Neuron (in vitro differentiated cells): ENCODE results near the gene EHMT2.

Experiments
- H2AFZ ChIP-seq: one replicate; pipeline ENCODE4 v1.6.1; 2013; ENCODE audit warnings: low read depth, mild to moderate bottlenecking, inconsistent platforms, low read length, moderate library complexity
- H3K27me3 ChIP-seq: one replicate; pipeline ENCODE4 v1.6.1; 2013; ENCODE audit warnings: low read length; ENCODE audit not compliant: insufficient read depth
- H3K36me3 ChIP-seq: one replicate; pipeline ENCODE4 v1.6.1; 2013; ENCODE audit warnings: low read length; ENCODE audit not compliant: insufficient read depth
- H3K4me1 ChIP-seq: one replicate; pipeline ENCODE4 v1.6.1; 2013; ENCODE audit warnings: low read length; ENCODE audit not compliant: insufficient read depth
- H3K4me3 ChIP-seq: 2 replicates; pipeline ENCODE4 v1.5.1; 2013; ENCODE audit warnings: mild to moderate bottlenecking, low read length, moderate library complexity
- H3K9me3 ChIP-seq: one replicate; pipeline ENCODE4 v1.6.1; 2013; ENCODE audit warnings: low read length

Gene EHMT2

DNA sequence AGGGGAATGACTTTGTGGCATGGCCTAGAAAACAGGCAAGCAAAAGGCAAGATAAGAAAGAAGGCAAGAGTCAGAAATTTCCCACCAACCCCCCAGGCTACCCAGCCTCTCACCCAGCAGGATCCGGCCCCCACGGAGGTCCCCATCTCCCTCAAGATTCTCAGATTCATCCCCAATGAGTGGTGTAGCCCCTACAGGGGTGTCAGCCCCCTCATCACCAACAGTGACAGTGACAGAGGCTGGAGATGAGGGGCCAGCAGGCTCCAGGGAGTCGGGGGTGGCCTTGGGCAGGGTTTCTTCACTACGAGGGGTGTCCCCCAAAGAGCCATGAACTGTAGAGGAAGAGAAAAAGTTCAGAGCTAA, 1.0 kb downstream of the EHMT2 start:
- Histone ChIP-seq H3K27me3 (no peaks in the 10 kb centered on the region), H3K36me3 (peaks cover 51% of the 10 kb centered on the region), H3K4me1 (peaks cover 31% of the 10 kb centered on the region)

DNA sequence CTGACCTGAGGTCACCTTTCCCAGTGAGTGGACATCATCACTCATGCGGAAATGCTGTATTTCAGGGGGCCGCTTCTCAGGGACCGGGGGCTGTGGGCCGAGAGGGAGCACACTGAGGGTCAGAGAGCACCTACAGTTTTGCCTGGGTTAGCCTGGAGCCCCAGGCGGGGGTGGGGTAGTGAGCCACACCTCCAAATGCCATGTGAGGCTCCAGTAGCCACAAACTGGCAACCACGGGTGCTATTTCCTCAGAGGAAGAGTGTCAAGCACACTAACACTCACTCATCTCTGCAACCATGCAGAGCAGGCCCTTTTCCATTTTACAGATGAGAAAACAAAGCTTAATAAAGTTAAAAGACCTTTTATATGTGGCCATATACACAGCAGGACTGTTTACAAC, 4.7 kb downstream of the EHMT2 start:
- H2AFZ ChIP-seq, result no peak overlapping the region
- no peaks in the 10 kb centered on the region for H3K27me3 ChIP-seq
- peaks cover 10% of the 10 kb centered on the region for H3K4me1 ChIP-seq
- H3K36me3 ChIP-seq, result peaks cover 77% of the 10 kb centered on the region
- no peak overlapping the region for H3K4me3 ChIP-seq
- H3K9me3 ChIP-seq, result no peaks in the 10 kb centered on the region

More for the DNA sequence above, 1.0 kb downstream of the EHMT2 start:
- peak overlapping the region; percentile 95 for H3K4me3 ChIP-seq
- no peak overlapping the region for H2AFZ ChIP-seq
- H3K9me3 ChIP-seq, result no peaks in the 10 kb centered on the region

DNA sequence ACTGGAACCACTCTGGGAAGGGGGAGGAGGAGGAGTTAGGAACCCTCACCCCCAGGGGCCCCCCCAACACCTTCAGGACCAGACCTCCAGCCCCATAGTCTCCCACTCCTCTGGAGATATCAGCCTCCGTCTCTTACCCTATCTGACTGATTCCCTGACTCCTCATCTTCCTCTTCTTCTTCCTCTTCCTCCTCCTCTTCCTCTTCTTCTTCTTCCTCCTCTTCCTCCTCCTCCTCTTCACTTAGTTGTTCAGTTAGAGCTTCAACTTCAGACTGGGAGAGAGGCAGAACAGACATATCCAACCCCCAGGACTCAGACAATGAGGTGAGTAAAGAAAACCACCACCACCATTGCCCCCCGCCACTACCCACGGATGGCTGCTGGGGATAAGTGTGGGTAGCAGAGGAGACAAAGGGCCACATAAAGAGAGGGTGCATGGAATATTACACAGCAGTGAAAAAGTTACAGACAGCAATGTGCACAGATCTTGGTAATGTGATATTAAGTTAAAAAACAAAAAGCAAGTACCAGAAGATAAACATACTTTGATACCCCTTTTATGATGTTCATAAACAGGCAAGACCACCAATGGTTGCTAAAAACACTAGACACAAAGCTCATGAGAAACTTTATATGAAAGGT, 8.0 kb downstream of the EHMT2 start:
- Histone ChIP-seq H3K9me3 (no peaks in the 10 kb centered on the region), H3K4me1 (no peaks in the 10 kb centered on the region), H3K36me3 (peaks cover 88% of the 10 kb centered on the region), H3K4me3 (no peak overlapping the region), H3K27me3 (no peaks in the 10 kb centered on the region), H2AFZ (no peak overlapping the region)

DNA sequence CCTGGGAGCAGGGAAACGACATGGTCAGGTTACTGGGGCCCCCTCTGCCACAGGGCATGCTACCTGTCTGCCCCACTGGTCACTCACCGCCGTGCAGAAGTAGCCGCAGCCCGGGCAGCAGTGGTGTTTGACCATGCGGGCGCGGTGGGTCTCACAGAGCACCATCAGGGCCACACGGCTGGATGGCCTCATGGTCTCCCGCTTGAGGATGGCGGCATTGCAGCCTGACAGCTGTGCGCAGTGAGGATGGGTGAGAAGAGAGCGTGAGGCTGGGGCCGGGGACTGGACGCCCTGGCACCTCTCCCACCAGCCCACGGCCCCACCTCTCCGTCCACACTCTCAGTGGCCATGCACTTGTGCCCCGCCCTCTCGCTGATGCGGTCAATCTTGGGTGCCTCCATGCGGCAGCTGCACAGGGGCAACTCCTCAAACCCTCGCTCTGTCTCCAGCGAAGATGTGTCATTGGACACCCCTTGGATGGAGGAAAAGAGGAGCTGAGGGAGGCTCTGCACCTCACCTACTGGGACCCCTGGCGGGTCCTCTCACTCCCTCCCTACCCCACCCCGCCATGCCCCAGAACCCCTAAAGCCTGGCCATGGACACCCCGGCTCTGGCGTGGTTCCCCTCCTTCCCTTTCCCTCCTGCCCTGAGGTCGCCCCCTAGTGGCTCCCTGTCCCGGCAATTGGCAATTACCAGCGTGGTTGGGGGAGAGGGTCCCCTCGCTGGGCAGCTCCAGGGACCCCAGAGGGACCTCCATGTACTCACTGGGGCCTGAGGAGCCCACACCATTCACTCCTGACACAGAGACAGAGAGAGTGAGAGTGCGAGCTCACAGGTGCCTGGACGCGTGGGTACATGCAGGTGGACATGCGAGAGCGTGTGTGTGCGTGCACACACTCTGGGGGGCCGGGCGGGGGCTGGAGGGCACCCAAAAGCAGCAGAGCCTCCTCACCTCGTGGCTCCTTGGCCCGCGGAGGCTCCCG, 8.9 kb downstream of the EHMT2 start:
- Histone ChIP-seq H3K9me3 (no peaks in the 10 kb centered on the region), H3K27me3 (no peaks in the 10 kb centered on the region), H2AFZ (no peak overlapping the region), H3K4me3 (no peak overlapping the region), H3K4me1 (no peaks in the 10 kb centered on the region), H3K36me3 (peaks cover 89% of the 10 kb centered on the region)

DNA sequence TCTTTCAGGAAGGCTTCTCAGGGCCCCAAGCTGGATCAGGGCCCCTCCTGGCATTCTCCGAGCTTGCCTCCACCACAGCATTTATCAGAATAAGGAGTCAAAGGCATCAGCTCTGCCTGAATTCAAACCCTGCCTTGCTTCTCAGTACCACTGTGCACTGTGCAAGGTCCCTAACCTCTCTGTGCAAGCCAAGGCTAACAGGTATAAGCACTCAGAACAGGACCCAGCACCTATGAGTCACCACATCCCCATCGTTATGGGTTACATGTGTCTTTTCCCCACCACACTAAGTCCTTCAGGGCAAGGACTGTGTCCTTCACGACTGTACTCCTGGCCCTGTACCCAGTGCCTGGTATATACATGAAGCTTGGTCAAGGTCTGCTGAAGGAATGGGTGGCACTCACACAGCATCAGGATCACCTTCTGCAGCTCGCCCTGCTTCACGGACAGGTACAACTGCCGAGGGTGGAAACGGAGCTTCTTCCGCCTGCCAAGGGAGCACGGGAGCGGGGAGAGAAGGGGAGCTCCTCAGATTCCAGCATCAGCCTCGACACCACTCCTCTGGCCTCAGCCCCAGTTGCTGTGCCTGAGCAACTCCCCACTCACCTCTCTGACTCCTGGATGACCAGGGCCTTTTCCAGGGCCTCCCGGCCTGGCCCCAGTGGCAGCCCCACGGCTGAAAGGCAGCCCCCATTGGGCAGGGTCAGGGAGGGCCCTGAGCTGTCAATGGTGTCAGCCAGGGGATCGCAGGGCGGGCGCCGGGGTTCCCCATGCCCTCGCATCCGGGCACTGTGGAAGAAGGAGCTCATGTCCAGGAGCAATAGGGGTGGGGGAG, 10.1 kb downstream of the EHMT2 start:
- no peak overlapping the region for H2AFZ ChIP-seq
- H3K4me3 ChIP-seq, result no peak overlapping the region
- H3K27me3 ChIP-seq, result no peaks in the 10 kb centered on the region
- no peaks in the 10 kb centered on the region for H3K4me1 ChIP-seq
- H3K36me3 ChIP-seq, result peaks cover 89% of the 10 kb centered on the region
- H3K9me3 ChIP-seq, result no peaks in the 10 kb centered on the region

DNA sequence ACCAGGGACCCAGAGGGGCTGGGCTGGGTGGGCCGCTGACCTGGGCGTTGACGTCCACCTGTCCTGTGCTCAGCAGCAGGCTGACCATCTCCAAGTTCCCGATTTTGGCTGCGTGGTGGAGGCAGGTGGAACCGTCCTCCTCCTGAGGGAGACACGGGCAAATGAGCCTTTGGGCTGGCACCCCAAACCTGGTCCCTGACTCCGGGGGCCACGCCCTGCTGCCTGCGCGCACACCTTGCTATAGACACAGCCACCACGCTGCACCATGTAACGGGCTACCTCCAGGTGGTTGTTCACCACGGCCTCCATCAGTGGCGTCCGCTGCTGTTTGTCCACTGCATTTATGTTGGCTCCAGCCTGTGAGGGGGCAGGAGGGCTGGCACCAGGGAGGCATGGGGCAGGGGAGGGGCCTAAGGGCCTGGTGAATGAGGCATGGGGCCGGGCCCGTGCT, 10.9 kb downstream of the EHMT2 start:
- H3K4me1 ChIP-seq, result no peaks in the 10 kb centered on the region
- H3K27me3 ChIP-seq, result no peaks in the 10 kb centered on the region
- H3K36me3 ChIP-seq, result peaks cover 86% of the 10 kb centered on the region
- no peak overlapping the region for H2AFZ ChIP-seq
- no peak overlapping the region for H3K4me3 ChIP-seq
- no peaks in the 10 kb centered on the region for H3K9me3 ChIP-seq

DNA sequence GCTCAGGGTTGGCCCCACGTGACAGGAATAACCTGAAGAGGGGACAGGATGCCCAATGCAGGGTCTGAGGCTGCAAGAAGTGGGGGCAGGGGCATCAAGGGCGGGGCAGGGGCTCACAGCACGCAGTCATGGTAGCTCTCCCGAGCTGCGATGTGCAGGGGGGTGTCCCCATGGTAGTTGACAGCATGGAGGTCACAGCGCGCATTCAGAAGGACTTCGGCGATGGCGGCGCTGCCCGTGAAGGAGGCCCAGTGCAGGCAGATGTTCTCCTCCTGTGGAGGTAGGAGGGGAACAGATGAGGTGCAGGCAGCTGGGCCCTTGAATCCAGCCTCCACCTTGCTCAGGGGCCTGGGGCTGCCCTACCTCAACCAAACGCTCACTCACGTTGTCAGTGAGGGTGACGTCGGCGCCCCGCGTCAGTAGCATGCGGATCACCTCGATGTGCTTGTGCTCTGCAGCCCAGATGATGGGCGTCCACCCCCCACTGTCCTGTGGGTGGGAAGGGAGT, 12.9 kb downstream of the EHMT2 start:
- no peaks in the 10 kb centered on the region for H3K9me3 ChIP-seq
- H3K4me3 ChIP-seq, result no peak overlapping the region
- H3K36me3 ChIP-seq, result peaks cover 91% of the 10 kb centered on the region
- no peaks in the 10 kb centered on the region for H3K27me3 ChIP-seq
- no peaks in the 10 kb centered on the region for H3K4me1 ChIP-seq
- H2AFZ ChIP-seq, result no peak overlapping the region

DNA sequence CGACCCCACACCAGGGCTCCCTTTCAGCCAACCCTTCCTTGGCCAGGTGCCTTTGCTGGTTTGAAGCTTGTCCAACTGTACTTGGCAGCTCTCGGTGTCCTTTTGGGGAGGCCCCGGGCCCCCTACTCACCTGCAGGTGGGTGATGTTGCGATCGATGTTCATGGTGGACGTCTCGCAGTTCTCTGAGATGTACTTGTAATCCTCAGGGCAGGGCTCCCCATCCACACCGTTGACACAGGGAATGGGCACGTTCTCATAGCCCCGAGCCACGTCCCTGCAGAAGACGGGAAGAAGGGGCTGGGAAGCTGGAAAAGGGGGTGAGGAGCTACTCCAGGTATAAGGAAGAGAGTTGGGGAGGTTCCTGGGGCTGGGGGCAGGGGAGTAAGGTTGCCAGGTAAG, 13.8 kb downstream of the EHMT2 start:
- Histone ChIP-seq H3K36me3 (peaks cover 82% of the 10 kb centered on the region), H3K9me3 (no peaks in the 10 kb centered on the region), H3K4me1 (no peaks in the 10 kb centered on the region)

DNA sequence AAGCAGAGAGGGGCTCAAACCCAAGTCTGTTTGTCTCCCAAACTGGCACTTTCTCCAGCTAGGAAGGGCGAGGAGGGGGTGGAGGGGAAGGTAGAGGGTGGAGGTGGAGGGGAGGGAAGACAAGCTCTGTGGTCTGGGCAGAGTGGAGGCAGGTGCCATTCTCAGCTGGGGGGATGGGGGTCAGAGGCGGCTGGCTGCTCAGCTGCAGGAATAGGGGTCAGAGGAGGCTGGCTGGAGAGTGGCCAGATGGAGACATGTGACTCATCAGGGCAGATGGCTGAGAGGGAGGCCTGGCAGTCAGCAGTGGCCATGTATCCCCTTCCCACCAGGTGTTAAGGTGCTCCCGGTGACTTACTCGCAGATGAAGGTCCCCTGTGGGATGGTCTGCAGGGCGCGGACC, 15.2 kb downstream of the EHMT2 start:
- Histone ChIP-seq H3K27me3 (no peaks in the 10 kb centered on the region), H3K4me1 (no peaks in the 10 kb centered on the region), H2AFZ (no peak overlapping the region), H3K36me3 (peaks cover 69% of the 10 kb centered on the region), H3K9me3 (no peaks in the 10 kb centered on the region), H3K4me3 (no peak overlapping the region)

More for the DNA sequence above, 13.8 kb downstream of the EHMT2 start:
- Histone ChIP-seq H3K4me3 (no peak overlapping the region), H2AFZ (no peak overlapping the region), H3K27me3 (no peaks in the 10 kb centered on the region)

DNA sequence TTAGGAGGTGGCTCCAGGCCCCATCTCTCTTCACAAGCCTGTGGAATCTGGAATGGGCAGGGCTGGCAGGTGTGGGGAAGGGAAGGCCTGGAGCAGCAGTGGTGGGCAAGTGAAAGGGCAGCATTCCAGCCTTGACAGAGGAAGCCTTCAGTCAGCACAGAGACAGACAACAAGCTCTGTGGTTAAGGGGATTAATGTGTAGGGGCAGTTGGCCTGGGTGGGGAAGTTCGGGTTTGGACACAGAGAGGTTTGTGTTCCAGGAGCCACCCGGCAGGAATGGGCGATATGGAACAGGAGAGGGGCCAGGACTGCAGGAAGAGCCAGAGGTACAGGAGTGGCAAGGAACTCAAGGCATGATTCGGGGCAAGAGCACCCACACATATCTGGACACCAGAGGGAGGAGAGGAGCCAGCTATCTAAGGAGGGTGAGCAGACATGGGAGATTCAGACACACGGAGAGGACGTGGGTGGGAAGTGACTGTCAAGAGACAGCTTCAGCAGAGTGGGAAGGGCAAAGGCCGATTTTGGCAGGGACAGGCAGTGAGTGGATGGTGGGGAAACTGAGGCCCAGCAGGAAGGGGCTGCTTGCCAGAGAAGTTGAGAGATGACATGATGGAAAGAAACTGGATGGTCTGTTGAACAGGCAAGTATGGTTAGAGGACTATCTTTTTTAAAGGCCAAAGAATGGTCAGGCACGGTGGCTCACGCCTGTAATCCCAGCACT, 16.2 kb downstream of the EHMT2 start:
- Histone ChIP-seq H3K4me1 (no peaks in the 10 kb centered on the region), H3K27me3 (no peaks in the 10 kb centered on the region), H3K4me3 (no peak overlapping the region), H3K36me3 (peaks cover 59% of the 10 kb centered on the region), H3K9me3 (no peaks in the 10 kb centered on the region), H2AFZ (no peak overlapping the region)

DNA sequence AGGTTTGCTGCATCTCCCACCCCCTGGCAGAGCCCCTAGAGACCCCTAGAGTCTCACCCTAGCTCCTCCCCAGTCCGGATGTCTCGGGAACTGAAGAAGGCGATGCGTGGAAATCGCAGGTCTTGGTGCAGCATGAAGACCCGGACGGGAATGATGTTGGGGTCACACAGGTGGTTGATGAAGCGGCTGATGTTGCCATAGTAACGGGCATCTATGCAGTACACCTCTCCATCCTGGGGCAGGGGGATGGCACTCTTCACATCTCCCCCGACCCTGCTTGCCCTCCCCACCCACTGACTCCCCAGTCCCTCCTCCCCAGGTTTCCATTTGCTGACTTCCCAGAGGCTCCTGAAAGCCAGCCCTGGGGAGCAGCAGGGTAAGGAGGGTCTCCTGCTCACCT, 16.9 kb downstream of the EHMT2 start:
- Histone ChIP-seq H3K27me3 (no peaks in the 10 kb centered on the region), H2AFZ (no peak overlapping the region), H3K4me1 (no peaks in the 10 kb centered on the region), H3K36me3 (peaks cover 54% of the 10 kb centered on the region), H3K9me3 (no peaks in the 10 kb centered on the region), H3K4me3 (no peak overlapping the region)

DNA sequence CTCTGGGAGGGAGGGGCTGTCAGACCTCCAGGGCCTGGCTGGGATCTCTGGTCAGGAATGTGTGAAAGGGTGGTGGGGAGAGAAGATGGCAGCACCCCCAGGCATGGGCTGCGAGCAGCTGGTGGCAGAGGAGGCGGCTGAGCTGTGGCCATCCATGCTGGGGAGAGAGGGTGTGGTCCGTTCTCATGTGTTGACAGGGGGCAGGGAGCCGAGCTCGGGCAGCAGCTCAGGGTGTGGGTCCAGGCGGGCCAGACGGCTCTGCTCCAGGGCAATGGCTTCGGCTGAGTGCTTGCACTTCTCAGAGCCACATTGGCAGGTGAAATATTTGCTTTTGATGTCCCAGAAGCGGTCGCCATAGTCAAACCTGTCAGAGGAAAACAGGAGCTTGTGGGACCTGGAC, 17.6 kb downstream of the EHMT2 start:
- Histone ChIP-seq H3K4me3 (no peak overlapping the region), H3K36me3 (peaks cover 49% of the 10 kb centered on the region)

More for the DNA sequence above, 17.6 kb downstream of the EHMT2 start:
- no peak overlapping the region for H2AFZ ChIP-seq
- H3K27me3 ChIP-seq, result no peaks in the 10 kb centered on the region
- H3K9me3 ChIP-seq, result no peaks in the 10 kb centered on the region
- no peaks in the 10 kb centered on the region for H3K4me1 ChIP-seq
